ENCODE results near the gene LAMA3.

LAMA3 gene

GRCh38 chr18:23669202-23669766 is 20.0 kb upstream of the LAMA3 start:
- DNase-seq, result no peak

- no peak for DNase-seq
These were observed 19.3 kb upstream of the LAMA3 start for GRCh38 chr18:23669804-23670405.

GRCh38 chr18:23671564-23671963 is 17.7 kb upstream of the LAMA3 start:
- DNase-seq, result no peak

- no peak for DNase-seq
These were observed 15.5 kb upstream of the LAMA3 start for GRCh38 chr18:23673725-23674124.

GRCh38 chr18:23675236-23675635 is 14.0 kb upstream of the LAMA3 start:
- DNase-seq, result no peak

GRCh38 chr18:23675896-23676295 is 13.4 kb upstream of the LAMA3 start:
- no peak for DNase-seq

- no peak for DNase-seq
These were observed 7.2 kb upstream of the LAMA3 start for GRCh38 chr18:23682045-23682444.

- DNase-seq, result no peak
These were observed 6.8 kb upstream of the LAMA3 start for GRCh38 chr18:23682472-23682871.

GRCh38 chr18:23683155-23683554 is 6.1 kb upstream of the LAMA3 start:
- no peak for DNase-seq

GRCh38 chr18:23683671-23684070 is 5.6 kb upstream of the LAMA3 start:
- DNase-seq, result no peak

- DNase-seq, result no peak
These were observed 4.6 kb upstream of the LAMA3 start for GRCh38 chr18:23684515-23685197.

GRCh38 chr18:23688528-23688927 is 725 bp upstream of the LAMA3 start:
- no peak for DNase-seq

GRCh38 chr18:23689616-23690504 is 607 bp downstream of the LAMA3 start:
- no peak for DNase-seq

- no peak for DNase-seq
These were observed 1.3 kb downstream of the LAMA3 start for GRCh38 chr18:23690505-23691068.

- no peak for DNase-seq
These were observed 4.6 kb downstream of the LAMA3 start for GRCh38 chr18:23693846-23694245.

GRCh38 chr18:23694637-23695430 is 5.6 kb downstream of the LAMA3 start:
- no peak for DNase-seq

- DNase-seq, result no peak
These were observed 11.8 kb downstream of the LAMA3 start for GRCh38 chr18:23701017-23701416.

GRCh38 chr18:23701544-23702064 is 12.4 kb downstream of the LAMA3 start:
- no peak for DNase-seq

- DNase-seq, result no peak
These were observed 13.4 kb downstream of the LAMA3 start for GRCh38 chr18:23702606-23703005.

- DNase-seq, result peak; percentile 1 to 54
These were observed 14.1 kb downstream of the LAMA3 start for GRCh38 chr18:23703057-23703986.

GRCh38 chr18:23703987-23704384 is 14.7 kb downstream of the LAMA3 start:
- DNase-seq, result no peak

Measured in SW 1271 (cell line).